NCI-H446 treated with DMSO at 0.1 percent for 48 hours (cell line): Measurements from ENCODE around the gene ZNF705A.
"Not testable (repeated sequence)": the region's sequence is repeated elsewhere in the genome, so short reads cannot be mapped to it uniquely, and the experiment has no call there.

Source experiments
- DNase-seq: peaks from one replicate; lab custom pipeline; 2025; lab: John Stamatoyannopoulos, UW

The ZNF705A gene

DNA sequence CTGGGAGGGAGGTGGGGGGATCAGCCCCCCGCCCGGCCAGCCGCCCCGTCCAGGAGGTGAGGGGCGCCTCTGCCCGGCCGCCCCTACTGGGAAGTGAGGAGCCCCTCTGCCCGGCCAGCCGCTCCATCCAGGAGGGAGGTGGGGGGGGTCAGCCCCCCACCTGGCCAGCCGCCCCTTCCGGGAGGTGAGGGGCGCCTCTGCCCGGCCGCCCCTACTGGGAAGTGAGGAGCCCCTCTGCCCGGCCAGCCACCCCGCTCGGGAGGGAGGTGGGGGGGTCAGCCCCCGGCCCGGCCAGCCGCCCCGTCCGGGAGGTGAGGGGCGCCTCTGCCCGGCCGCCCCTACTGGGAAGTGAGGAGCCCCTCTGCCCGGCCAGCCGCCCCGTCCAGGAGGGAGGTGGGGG is 27.4 kb downstream of the ZNF705A start:
- not testable (repeated sequence) for DNase-seq

- not testable (repeated sequence) for DNase-seq
These were observed 31.3 kb downstream of the ZNF705A start for GRCh38 chr12:8188088-8188487.

- DNase-seq, result not testable (repeated sequence)
These were observed 41.0 kb downstream of the ZNF705A start for GRCh38 chr12:8197685-8198308.

GRCh38 chr12:8218711-8219382 is 62.0 kb downstream of the ZNF705A start:
- not testable (repeated sequence) for DNase-seq

GRCh38 chr12:8221375-8221774 is 64.6 kb downstream of the ZNF705A start:
- not testable (repeated sequence) for DNase-seq

GRCh38 chr12:8221844-8222243 is 65.0 kb downstream of the ZNF705A start:
- DNase-seq, result not testable (repeated sequence)

DNA sequence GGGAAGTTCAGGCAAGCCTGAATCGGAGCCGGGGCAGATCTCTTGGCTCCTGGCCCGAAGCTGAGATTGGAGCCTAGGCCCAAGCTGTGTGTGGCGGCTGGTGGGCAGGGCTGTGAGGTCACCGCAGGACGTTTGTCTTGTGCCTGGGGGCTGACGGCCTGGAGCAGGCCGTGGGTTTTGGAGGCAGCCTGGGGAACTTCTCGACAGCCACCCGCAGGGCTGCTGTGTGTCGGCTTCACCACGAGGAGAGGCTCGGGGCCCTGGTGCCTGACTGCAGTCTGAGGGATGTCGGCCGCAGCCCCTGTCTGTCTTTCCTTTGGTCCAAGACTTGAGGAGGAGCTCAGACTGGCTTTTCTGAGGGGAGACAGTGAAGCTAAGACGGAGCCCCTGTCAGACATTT is 65.5 kb downstream of the ZNF705A start:
- DNase-seq, result not testable (repeated sequence)

GRCh38 chr12:8223646-8224045 is 66.8 kb downstream of the ZNF705A start:
- not testable (repeated sequence) for DNase-seq

- DNase-seq, result not testable (repeated sequence)
These were observed 68.0 kb downstream of the ZNF705A start for GRCh38 chr12:8224782-8225181.

- no peak for DNase-seq
These were observed 69.5 kb downstream of the ZNF705A start for GRCh38 chr12:8226355-8226754.

DNA sequence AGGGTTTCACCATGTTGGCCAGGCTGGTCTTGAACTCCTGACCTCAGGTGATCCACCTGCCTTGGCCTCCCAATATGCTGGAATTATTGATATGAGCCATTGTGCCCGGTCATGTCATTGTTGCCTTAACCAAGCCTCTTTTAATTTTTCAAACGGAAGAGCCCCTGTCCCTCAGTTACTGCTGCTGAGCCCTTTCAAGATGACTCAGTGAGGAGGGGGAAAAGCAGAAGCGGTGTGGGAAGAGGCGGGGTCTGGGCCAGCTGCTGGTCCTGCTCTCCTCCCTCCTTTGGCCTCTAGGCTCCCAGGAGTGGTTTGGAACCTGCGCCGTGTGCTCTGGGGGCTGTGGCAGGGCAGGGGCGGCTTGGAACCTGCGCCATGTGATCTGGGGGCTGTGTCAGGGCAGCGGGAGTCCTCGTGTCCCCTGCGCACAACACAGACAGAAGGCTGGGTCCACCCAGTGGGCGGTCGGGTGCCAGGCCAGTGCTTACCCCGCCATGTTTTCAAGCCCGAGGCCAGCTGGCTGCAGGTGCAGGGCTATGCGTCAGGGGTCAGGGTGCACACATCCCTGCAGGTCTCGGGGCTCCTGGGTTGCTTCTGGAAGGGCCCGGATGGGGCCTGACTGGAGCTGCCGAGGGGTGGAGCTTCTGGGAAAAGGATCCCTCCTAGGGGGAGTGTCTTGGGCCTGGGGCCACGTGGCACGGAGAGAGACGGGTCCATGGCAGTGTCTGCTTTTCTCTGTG is 70.3 kb downstream of the ZNF705A start, which contains the start of gene FAM90A1:
Gene FAM90A1 (minus strand): TSS at position 627 of the 740 bp plus-strand sequence. CDS start 2,786 bp downstream, outside the sequence.
- DNase-seq, result not testable (repeated sequence)

GRCh38 chr12:8227732-8228077 is 70.9 kb downstream of the ZNF705A start:
- not testable (repeated sequence) for DNase-seq

- not testable (repeated sequence) for DNase-seq
These were observed 71.8 kb downstream of the ZNF705A start for GRCh38 chr12:8228607-8229006.

- DNase-seq, result not testable (repeated sequence)
These were observed 72.7 kb downstream of the ZNF705A start for GRCh38 chr12:8229486-8229885.
